Adrenal gland (tissue), 12 donors: ENCODE measurements around the gene GALNTL6. TPM values are rescaled to one million over a fixed set of nuclear protein-coding genes. Genes with fewer than 3 reads are reported as not detected.

Source experiments
- DNase-seq, 7 donors: peaks; one replicate each; pipeline ENCODE4 v3.0.0-alpha.2; 2019 to 2020
- H3K27ac ChIP-seq, 5 donors: fragments of 200-600 bp; sonication (generic) in 4 of 5; 1 replicate in 3 of 5; 2 replicates in 2 of 5; pipeline versions ENCODE4 v1.5.1 to v1.8.0; 2016 to 2020; ENCODE audit warnings: mild to moderate bottlenecking in 1 of 5
- H3K27me3 ChIP-seq: fragments of 200-600 bp; 2 replicates; pipeline ENCODE4 v1.8.0; 2021
- H3K36me3 ChIP-seq, 2 donors: fragments of 200-600 bp; replicated peaks in 1 of 2; 1 replicate in 1 of 2; 2 replicates in 1 of 2; pipeline versions ENCODE4 v1.5.1 to v1.8.0; 2018 to 2022
- H3K4me1 ChIP-seq, 2 donors: fragments of 200-600 bp; replicated peaks in 1 of 2; 1 replicate in 1 of 2; 2 replicates in 1 of 2; pipeline versions ENCODE4 v1.5.1 to v1.8.0; 2018 to 2021
- H3K4me3 ChIP-seq, 4 donors: fragments of 200-600 bp; sonication (generic) in 3 of 4; one replicate each; pipeline ENCODE4 v1.5.1; 2016 to 2018
- H3K9me3 ChIP-seq, 3 donors: fragments of 200-600 bp; sonication (generic) in 1 of 3; replicated peaks in 1 of 3; 1 replicate in 2 of 3; 2 replicates in 1 of 3; pipeline versions ENCODE4 v1.5.1 to v1.8.0; 2016 to 2021
- POLR2A ChIP-seq, 2 donors: fragments of 450-650 bp; IDR thresholded peaks; one replicate each; pipeline ENCODE4 v1.6.1; 2017; ENCODE audit warnings: antibody characterized with exemption in 2 of 2, mild to moderate bottlenecking in 2 of 2, moderate library complexity in 1 of 2
- WGBS, 4 donors: extraction: QIAGEN DNeasy Blood & Tissue Kit in 2 of 4; methylation state at CpG; one replicate each; pipeline versions ENCODE4 v1.1.5 to v1.1.7; 2013 to 2017; 5-methylcytosine and 5-hydroxymethylcytosine counted together
- intact Hi-C, 2 donors: fragments of 100-400 bp; cut with DNase I; formaldehyde crosslinking; loops; one replicate each; pipeline versions ENCODE4 v1.14.1 to v1.15.0; 2022 to 2023
- polyA plus RNA-seq, 3 donors: library from polyadenylated mRNA; stranded (reverse); fragments of 200-250 nt in 2 of 3; fragments of 350-450 nt in 1 of 3; fragmentation: Illumina TruSeq in 1 of 3; extraction: RNeasy Lipid Tissue Mini Kit (QIAGEN cat#74804) in 1 of 3; gene quantifications; one replicate each; pipeline ENCODE4 v1.2.3, GENCODE V29; 2013 to 2014
- total RNA-seq, 9 donors: library from RNA; depleted of rRNA in 4 of 9; stranded (reverse); fragments of >200 nt in 4 of 9; fragments of 120-200 nt in 1 of 9; fragmentation: NEBNext Ultra II Directional in 1 of 9; extraction: Animal tissue kit (Norgen Biotek cat#: 25700) in 1 of 9; gene quantifications; one replicate each; pipeline versions ENCODE4 v1.1.0 to v1.2.4, GENCODE V29; 2013 to 2023
- TF ChIP-seq, protein P1 (sequence below), 6 experiments: fragments of 450-650 bp in 4 of 6; fragments of 200-600 bp in 2 of 6; sonication (generic) in 1 of 6; IDR thresholded peaks; 1 replicate in 5 of 6; 2 replicates in 1 of 6; pipeline versions ENCODE4 v1.5.1 to v1.8.0; 2016 to 2021; ENCODE audit warnings: antibody characterized with exemption in 6 of 6, mild to moderate bottlenecking in 2 of 6, moderate library complexity in 1 of 6
- donor health status: healthy with polysubstance abuse.
- donor health status: Bipolar disorder and iron deficiency.
- donor health status: DM: yes; HTN: yes; CAD: no.
- donor health status: DM: no; HTN: no; CAD: no.
- donor health status: DM: no; HTN: no; CAD: no.
- donor health status: DM: yes; HTN: yes; CAD: no.

Gene GALNTL6
- total and polyA plus RNA-seq, 12 donors, result 0.10 to 0.96 (median 0.42) TPM; not detected in 1

GRCh38 chr4:172601195-172601594, 788.0 kb downstream of the GALNTL6 start:
- H3K4me1 ChIP-seq, result no peaks in the 10 kb centered on the region
- H3K36me3 ChIP-seq, result no peaks in the 10 kb centered on the region
- H3K27ac ChIP-seq, result no peak overlapping the region
- intact Hi-C loops, result no loop called here
- DNase-seq, result no peak
- TF ChIP-seq, protein P1, sequence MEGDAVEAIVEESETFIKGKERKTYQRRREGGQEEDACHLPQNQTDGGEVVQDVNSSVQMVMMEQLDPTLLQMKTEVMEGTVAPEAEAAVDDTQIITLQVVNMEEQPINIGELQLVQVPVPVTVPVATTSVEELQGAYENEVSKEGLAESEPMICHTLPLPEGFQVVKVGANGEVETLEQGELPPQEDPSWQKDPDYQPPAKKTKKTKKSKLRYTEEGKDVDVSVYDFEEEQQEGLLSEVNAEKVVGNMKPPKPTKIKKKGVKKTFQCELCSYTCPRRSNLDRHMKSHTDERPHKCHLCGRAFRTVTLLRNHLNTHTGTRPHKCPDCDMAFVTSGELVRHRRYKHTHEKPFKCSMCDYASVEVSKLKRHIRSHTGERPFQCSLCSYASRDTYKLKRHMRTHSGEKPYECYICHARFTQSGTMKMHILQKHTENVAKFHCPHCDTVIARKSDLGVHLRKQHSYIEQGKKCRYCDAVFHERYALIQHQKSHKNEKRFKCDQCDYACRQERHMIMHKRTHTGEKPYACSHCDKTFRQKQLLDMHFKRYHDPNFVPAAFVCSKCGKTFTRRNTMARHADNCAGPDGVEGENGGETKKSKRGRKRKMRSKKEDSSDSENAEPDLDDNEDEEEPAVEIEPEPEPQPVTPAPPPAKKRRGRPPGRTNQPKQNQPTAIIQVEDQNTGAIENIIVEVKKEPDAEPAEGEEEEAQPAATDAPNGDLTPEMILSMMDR (IDR thresholded peaks at IDR 0.05), result no peak
- TF ChIP-seq POLR2A (IDR thresholded peaks at IDR 0.05), result no peak
- H3K27me3 ChIP-seq, result no peaks in the 10 kb centered on the region
- H3K4me3 ChIP-seq, result no peak overlapping the region
- WGBS, 4 donors, result 52 to 71% (median 61%) methylated on average over 2 of the region's 2 CpGs
- H3K9me3 ChIP-seq, result no peaks in the 10 kb centered on the region

DNA sequence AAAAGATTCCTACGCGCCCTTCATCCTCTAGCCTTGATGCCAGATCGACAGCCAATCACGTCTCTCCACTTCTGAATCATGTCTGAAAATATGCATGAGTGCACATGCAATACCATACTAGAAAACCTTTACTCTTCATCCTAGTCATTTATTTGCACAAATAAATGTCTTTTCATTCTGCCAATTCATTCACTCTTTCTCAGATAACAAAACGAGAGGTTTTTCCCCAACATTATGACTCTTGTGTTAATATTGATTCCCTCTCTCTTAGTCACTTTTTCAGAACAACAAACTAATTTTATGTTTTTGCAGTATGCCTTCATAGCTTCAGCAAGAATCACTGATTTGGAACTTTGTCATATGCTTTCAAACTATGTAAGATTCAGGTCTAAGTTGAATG, 806.0 kb downstream of the GALNTL6 start:
- H3K9me3 ChIP-seq, result no peaks in the 10 kb centered on the region
- no peak for DNase-seq
- no peaks in the 10 kb centered on the region for H3K27me3 ChIP-seq
- TF ChIP-seq POLR2A (IDR thresholded peaks at IDR 0.05), result no peak
- TF ChIP-seq, protein P1 (IDR thresholded peaks at IDR 0.05), result no peak
- WGBS, 4 donors, result 72 to 86% (median 79%) methylated on average over 5 of the region's 5 CpGs
- H3K4me1 ChIP-seq, result no peaks in the 10 kb centered on the region
- intact Hi-C loops, result no loop called here
- H3K27ac ChIP-seq, result no peak overlapping the region
- no peaks in the 10 kb centered on the region for H3K36me3 ChIP-seq
- H3K4me3 ChIP-seq, result no peak overlapping the region

DNA sequence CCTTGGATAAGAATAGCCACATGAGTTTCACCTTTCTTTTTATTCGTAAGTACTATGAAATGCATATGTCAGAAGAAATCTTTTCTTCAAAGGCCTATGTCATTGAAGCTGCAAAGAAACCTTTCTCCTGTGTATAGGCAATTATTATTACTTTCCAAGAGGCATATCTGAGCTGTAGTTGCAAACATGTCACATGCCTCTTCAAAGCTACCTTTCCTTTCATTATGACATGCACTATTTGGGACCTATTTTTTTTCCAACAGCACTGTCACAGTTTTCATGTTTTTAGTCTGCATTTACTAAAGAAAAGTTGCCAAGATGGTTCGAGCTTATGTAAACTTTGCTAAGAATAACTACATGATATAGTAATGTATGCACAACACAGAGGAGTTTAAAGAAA, 806.6 kb downstream of the GALNTL6 start:
- no peaks in the 10 kb centered on the region for H3K36me3 ChIP-seq
- no peak for DNase-seq
- H3K4me3 ChIP-seq, result no peak overlapping the region
- H3K27ac ChIP-seq, result no peak overlapping the region
- TF ChIP-seq, protein P1 (IDR thresholded peaks at IDR 0.05), result no peak
- TF ChIP-seq POLR2A (IDR thresholded peaks at IDR 0.05), result no peak
- no peaks in the 10 kb centered on the region for H3K9me3 ChIP-seq
- intact Hi-C loops, result no loop called here
- H3K4me1 ChIP-seq, result no peaks in the 10 kb centered on the region
- 55 to 61% (median 60%) methylated on average over 2 of the region's 2 CpGs for WGBS, 4 donors
- no peaks in the 10 kb centered on the region for H3K27me3 ChIP-seq

DNA sequence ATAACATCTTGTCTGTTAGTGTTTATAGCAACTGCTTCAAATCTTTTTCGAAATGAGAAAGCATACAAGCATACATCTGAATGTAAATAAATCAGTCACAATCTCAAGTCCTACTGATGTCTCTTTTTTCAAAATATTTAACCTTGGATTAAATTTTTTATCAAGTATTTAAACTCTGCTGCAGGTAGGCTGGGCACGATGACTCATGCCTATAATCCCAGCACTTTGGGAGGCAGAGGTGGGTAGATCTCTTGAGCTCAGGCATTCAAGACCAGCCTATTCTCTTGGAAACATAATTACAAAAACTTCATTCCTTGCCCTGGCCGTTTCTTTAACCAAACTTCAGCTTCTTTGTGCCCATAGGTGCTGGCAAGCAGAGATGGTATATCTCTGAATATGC, 815.1 kb downstream of the GALNTL6 start:
- Histone ChIP-seq H3K9me3 (no peaks in the 10 kb centered on the region), H3K4me3 (no peak overlapping the region), H3K4me1 (no peaks in the 10 kb centered on the region), H3K27me3 (no peaks in the 10 kb centered on the region), H3K36me3 (no peaks in the 10 kb centered on the region), H3K27ac (no peak overlapping the region)
- no peak for DNase-seq
- WGBS, 4 donors, result 59 to 67% (median 62%) methylated on average over 3 of the region's 3 CpGs
- intact Hi-C loops, result no loop called here
- TF ChIP-seq, protein P1 (IDR thresholded peaks at IDR 0.05), result no peak
- no peak for TF ChIP-seq POLR2A (IDR thresholded peaks at IDR 0.05)
